Astrocyte of the spinal cord (primary cell): ENCODE data around the gene CNTRL.

Experiments used
- DNase-seq: peaks from one replicate; pipeline ENCODE4 v3.0.0; 2011; ENCODE audit warnings: low read depth, low spot score
- H3K4me3 ChIP-seq: 2 replicates; pipeline ENCODE4 v1.5.1; 2011; ENCODE audit warnings: low read depth, mild to moderate bottlenecking, low read length, moderate library complexity
- CTCF ChIP-seq: IDR thresholded peaks from 2 replicates; pipeline ENCODE4 v1.5.1; 2012; ENCODE audit warnings: low read depth, mild to moderate bottlenecking, low read length, inconsistent platforms
- in situ Hi-C: cut with HindIII; loops from 2 replicates; pipeline ENCODE4 v1.10.0; 2017; ENCODE audit warnings: low sequenced_read_pairs

Gene CNTRL

GRCh38 chr9:121182989-121183388 lies 108.2 kb downstream of the CNTRL start:
- TF ChIP-seq CTCF: no peak
- in situ Hi-C loops: no loop called here
- no peak for DNase-seq
- H3K4me3 ChIP-seq: no peak overlapping the region

DNA sequence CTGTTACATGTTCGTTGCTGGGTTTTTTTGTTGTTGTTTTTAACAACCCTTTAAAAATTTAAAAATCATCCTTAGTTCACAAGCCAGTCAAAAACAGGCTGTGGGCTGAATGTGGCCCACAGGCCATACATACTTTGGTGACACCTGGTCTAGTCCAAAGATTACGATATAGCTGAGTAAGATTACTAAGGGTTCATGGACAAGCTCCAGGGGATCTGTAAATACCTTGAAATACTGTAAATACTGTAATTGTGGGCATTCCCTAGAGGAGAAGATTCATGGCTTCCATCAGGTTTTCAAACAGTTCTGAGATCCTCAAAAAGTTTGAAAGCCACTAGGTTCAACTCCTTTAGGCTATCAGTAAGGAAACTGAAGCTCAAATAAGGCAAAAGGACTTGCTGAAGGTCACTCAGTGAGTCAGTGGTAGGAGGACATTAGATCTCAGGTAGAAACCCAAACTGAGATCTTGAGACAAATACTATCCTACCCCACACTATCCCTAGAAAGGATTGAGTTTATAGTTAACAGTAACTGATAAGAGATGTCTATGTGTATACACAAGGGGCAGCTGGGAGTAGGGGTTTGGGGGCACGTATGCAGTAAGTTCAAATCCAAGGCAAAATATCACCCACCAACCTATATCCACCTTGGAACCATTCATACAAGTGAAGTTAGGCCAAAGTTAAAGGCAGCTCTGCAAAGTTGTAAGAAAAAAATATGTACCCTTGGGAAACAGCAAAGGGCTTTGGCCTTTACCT lies 109.1 kb downstream of the CNTRL start:
- no peak for DNase-seq
- TF ChIP-seq CTCF: no peak
- in situ Hi-C loops: no loop called here
- H3K4me3 ChIP-seq: no peak overlapping the region

DNA sequence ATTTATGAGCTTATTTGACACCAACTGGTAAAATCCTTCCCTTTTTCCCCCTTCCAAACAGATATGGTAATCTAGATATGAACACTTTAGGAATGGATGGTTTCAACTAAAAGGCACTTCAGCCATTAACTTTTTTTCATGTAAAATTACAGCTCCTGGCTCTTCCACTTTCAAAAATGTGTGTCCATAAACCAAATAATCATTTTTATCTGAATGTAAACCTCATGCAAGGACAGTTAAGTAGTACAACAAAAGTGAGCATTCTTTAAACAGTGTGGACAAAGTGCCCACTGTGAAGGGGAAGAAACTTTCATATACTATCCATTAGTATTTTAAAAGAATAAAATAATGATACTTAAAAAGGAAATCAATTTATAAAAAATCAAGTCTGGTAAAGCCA lies 109.7 kb downstream of the CNTRL start:
- no peak for TF ChIP-seq CTCF
- no peak overlapping the region for H3K4me3 ChIP-seq
- in situ Hi-C loops: no loop called here
- no peak for DNase-seq

DNA sequence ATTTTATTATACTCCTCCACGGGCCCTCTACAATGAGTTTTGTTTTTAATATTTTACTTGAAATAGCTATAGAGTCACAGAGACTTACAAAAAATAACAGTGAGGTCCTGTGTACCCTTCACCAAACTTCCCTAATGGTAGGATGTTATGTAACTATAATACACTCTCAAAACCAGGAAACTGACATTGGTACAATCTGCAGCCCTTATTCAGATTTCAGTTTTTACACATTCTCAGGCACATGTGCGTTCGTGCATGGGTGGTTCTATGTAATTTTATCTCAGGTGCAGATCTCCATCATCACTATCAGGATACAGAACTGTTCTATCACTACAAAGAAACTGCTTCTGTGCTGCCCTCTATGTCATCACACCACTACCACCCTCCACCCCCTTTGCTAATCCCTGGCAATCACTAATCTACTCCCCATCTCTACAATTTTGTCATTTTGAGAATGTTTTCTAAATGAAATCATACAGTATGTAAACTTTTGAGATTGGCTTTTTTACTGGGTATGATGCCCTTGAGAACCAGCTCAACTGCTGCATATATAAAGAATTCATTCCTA lies 110.5 kb downstream of the CNTRL start:
- no peak for DNase-seq
- in situ Hi-C loops: no loop called here
- TF ChIP-seq CTCF: no peak
- no peak overlapping the region for H3K4me3 ChIP-seq

DNA sequence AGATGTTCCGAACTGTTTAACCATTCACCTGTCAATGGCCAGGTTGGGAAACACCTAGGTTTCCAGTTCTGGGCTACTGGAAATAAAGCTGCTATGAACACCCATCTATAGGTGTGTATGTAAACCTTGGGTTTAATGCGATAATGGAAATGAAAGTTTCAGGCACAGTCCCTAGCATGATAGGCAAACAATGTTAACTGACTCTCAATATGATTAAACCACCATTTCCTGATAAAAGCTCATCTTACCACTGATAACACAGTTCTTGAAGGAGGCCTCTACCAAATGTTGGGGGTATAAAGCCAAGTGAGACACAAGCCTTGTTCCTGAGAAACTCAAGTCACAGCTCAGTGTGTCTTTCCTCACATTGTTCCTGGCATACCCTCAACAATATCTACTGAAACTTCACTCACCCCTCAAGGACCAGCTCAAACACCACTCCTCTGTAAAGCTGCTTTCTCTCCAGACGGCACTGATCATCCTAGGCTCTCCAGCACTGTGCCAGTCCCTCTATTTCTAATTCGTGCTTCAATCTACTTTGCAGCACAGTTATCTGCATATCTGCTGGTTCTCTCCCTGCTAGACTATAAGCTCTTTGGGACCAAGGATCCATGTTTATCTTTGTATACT lies 111.1 kb downstream of the CNTRL start:
- no peak for DNase-seq
- TF ChIP-seq CTCF: no peak
- in situ Hi-C loops: no loop called here
- no peak overlapping the region for H3K4me3 ChIP-seq

GRCh38 chr9:121187636-121188305 lies 113.0 kb downstream of the CNTRL start:
- TF ChIP-seq CTCF: no peak
- in situ Hi-C loops: no loop called here
- H3K4me3 ChIP-seq: no peak overlapping the region
- no peak for DNase-seq
